GM11168 (cell line): ENCODE data around the gene LRIG1.

ENCODE experiments used
- in situ Hi-C: fragments of 300-500 bp; cut with MboI; formaldehyde crosslinking; loops from one replicate; pipeline ENCODE4 v1.12.0; 2022; ENCODE audit warnings: low sequenced_read_pairs; ENCODE audit not compliant: unreplicated experiment

LRIG1 gene, protein sequence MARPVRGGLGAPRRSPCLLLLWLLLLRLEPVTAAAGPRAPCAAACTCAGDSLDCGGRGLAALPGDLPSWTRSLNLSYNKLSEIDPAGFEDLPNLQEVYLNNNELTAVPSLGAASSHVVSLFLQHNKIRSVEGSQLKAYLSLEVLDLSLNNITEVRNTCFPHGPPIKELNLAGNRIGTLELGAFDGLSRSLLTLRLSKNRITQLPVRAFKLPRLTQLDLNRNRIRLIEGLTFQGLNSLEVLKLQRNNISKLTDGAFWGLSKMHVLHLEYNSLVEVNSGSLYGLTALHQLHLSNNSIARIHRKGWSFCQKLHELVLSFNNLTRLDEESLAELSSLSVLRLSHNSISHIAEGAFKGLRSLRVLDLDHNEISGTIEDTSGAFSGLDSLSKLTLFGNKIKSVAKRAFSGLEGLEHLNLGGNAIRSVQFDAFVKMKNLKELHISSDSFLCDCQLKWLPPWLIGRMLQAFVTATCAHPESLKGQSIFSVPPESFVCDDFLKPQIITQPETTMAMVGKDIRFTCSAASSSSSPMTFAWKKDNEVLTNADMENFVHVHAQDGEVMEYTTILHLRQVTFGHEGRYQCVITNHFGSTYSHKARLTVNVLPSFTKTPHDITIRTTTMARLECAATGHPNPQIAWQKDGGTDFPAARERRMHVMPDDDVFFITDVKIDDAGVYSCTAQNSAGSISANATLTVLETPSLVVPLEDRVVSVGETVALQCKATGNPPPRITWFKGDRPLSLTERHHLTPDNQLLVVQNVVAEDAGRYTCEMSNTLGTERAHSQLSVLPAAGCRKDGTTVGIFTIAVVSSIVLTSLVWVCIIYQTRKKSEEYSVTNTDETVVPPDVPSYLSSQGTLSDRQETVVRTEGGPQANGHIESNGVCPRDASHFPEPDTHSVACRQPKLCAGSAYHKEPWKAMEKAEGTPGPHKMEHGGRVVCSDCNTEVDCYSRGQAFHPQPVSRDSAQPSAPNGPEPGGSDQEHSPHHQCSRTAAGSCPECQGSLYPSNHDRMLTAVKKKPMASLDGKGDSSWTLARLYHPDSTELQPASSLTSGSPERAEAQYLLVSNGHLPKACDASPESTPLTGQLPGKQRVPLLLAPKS

DNA sequence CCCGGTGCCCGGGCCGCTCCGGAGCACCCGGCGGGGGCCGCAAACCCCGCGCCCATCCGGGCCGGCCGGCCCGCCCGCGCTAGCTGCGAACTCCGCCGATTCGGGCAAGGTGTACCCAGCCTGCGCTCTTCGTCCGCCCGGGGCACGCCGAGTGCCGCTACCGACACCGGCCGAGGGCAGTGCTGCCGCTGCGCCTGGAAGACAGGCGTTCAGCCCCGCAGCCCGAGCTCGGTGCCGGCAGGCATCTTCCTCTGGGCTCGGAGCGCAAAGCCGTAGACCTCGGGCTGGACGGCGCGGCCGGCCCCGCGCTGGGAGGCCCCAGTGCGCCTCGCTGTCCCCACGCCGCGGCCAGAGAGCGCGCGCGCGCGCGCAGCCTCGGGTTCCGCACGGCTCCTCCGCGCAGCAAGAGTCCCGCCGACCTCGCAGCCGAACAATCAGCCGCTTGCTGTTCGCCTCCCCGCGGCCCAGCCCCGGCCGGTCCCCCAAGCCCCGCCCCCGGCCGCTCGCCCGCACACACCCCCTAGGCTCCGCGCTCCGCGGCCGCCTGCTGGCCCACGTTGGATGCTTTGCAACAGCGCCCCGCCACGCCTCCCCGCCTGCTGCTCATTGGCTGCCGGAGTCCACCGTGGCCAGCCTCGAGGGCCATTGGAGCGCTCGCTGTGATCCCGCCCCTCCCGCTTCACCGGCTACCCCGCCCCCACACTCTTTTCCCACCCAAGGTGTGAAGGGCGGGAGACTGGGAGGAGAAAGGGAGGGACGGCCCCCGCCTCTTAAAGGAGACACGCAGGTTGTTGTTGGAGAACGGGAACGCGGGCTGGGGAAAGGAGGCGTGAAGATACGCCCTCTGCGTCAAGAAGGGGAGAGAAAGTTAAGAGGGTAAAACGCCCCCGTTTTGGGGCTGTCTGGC lies at the start of gene LRIG1:
Gene LRIG1 (minus strand): TSS at position 447 of the 907 bp plus-strand sequence. CDS start 615 bp downstream, outside the sequence.
- in situ Hi-C loops: no loop called here

DNA sequence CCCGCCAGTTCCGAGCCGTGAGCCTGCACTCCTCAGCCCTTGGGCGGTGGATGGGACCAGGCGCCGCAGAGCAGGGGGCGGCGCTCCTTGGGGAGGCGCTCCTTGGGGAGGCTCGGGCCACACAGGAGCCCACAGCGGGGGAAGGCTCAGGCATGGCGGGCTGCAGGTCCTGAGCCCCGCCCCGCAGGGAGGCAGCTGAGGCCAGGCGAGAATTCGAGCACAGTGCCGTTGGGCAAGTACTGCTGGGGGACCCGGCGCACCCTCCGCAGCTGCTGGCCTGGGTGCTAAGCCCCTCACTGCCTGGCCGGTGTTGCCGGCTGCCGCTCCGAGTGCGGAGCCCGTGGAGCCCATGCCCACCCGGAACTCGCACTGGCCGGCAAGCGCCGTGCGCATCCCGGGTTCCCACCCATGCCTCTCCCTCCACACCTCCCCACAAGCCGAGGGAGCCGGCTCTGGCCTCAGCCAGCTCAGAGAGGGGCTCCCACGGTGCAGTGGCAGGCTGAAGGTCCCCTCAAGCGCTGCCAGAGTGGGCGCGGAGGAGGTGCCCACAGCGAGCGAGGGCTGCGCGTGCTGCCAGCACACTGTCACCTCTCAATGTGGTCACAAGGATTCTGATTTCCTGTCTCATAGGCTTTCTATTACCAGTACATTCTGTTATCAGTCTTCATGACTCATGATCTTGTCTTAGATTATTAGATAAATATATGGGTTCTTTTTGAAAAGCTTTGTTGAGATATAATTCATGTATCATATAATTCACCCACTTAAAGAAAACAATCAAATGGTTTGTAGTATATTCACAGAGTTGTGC lies 44.0 kb upstream of the LRIG1 start:
- in situ Hi-C loops: no loop called here

DNA sequence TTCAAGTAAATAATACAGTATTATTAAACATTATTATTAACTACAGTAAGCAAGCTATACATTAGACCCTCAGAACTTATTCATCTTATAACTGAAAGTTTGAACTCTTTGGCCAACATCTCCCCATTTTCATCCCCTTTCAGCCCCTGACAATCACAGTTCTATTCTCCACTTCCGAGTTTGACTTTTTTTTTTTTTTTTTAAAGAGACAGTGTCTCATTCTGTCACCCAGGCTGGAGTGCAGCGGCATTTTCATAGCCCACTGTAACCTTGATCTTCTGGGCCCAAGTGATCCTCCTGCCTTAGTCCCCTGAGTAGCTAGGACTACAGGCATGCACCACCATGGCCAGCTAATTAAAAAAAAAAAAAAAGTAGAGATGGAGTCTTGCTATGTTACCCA lies 41.3 kb upstream of the LRIG1 start:
- in situ Hi-C loops: no loop called here

DNA sequence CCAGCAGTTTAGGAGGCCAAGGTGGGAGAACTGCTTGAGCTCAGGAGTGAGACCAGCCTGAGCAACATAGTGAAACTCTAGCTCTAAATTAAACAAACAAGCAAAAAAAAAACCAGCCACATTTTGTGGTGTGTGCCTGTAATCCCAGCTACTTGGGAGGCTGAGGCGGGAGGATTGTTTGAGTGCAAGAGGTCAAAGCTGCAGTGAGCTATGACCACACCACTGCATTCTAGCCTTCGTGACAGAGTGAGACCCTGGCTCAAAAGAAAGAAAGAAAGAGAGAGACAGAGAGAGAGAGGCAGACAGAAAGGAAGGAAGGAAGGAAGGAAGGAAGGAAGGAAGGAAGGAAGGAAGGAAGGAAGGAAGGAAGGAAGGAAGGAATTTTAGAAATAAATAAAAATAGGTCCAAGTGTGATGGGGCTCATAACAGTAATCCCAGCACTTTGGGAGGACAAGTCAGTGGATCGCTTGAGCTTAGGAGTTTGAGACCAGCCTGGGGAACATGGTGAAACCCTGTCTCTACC lies 38.7 kb upstream of the LRIG1 start:
- in situ Hi-C loops: no loop called here

DNA sequence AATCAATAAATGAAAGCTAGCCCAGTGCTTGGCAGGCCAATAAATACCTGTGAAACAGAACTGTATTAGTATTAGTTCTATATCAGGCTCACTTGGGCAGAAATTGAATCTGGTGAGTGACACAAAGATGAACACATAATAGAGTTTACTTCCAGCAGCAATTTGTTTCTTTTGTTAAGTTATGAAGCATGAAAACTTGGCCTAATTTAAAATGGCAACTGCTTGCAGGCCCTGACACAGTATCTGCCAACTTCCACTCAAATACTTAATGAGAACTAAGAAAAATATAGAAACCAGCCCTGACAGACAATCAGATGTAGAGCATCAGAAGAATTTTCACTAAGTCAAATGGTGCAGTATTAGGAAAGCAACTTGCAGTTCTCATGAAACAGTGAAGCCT lies 37.6 kb upstream of the LRIG1 start:
- in situ Hi-C loops: no loop called here

DNA sequence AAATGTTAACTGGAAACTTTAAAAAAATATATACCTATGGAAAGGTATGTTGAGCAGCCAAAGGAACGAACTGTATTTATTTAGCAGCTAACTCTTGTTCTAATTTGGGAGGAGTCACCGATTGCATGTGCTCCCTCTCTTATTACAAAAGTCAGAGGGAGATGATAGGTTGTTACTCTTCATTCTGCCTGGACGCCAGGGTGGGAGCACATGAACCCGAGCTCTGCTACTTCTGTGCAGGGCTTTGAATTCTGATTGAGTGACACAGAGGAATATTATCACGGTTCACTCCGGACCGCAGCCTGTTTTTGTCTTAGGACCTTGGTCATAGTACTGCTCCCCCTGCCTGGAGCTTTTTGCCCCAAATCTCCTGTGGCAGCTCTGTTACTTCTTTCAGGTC lies 36.9 kb upstream of the LRIG1 start:
- in situ Hi-C loops: no loop called here

DNA sequence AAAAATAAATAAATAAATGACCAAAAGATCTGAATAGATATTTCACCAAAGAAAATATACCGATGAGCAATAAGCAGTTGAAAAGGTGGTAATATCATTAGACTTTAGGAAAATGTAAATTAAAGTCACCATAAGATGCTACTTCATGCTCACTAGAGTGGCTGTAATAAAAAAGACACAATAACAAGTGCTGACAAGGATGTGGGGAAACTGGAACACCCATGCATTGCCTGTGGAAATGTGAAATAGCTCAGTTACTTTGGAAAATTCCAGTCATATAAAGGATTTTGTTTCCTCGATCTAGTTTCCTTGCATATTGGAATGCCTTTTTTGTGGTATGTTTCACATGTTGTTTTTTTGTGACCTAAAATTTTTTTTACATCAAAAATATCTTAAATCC lies 36.0 kb upstream of the LRIG1 start:
- in situ Hi-C loops: no loop called here

DNA sequence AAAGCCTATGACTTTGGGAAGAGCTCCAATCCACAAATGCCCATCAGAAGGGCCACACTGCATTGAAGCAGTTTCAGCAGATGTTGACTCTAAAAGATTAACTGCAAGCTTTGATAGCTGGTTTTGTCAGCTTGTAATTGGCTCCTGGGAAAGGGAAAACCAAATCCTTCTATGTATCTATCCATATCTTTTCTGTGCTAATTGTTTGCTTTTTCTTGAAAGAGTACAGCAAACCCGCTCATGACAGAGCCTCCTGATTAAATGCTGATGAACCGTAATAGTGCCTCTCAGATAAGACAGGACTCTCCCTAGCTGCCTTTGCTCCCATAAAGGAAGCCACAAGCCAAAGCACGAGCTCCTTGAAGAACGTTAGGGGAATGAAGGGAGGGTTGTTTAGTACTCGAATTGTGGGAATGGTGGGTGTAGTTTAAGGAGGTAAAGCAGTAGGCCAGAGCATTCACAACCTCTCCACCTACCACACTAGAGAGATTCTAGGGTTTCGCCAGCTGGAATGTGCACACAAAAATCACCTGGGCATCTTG lies 33.6 kb upstream of the LRIG1 start:
- in situ Hi-C loops: no loop called here

DNA sequence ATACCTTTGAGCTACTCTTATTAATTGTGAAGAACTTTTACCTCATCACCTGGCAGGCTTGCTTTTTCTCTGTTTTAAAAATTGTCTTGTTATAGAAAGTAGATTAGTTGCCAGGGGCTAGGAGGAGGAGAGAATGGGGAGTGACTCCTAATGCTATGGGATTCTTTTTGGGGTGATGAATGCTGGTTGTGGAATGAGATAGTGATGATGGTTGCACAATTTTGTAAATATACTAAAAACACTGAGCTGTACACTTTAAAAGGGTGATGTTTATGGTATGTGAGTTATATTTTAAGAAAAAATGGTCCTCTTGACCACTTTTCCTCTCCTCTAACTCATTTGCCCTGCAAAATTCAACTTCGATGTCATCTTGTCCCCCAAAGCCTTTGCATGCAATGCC lies 31.8 kb upstream of the LRIG1 start:
- in situ Hi-C loops: no loop called here

DNA sequence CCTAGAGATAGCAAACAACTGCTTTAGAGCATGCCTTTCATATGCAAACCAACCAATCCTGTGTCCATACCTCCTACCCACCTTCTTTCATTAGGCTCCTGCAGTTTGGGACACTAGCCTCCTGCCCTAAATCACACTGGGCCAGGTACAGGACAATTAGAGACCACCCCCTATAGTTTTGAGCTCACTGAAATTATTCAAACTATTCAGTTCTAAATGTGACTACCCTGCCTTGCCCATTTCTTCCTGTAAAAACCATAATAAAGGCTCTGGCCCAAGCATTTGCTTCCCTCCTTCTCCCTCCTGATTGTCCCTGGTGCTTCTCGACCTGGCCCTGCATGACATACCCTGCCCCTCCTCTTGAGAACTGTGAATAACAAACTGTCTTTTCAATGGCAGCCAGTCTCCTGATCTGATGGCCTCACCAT lies 31.4 kb upstream of the LRIG1 start:
- in situ Hi-C loops: no loop called here

DNA sequence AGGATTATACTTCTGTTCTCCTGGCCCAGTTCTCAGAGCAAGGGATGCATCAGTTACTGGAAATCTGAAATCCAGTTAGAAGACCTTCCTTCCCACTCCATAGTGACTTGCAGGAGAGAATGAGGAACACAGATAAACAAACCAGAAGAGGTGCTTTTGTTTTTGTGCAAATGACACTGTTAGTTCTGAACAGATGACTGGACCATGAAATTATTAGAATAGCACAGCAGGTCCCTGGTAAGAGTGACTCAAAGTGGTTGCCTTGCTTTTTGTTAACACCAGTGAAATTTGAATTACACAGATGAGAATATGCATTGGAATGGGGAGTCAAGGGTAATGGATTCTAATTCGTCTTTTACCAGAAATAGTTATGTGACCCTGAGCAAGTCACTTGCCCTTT lies 30.4 kb upstream of the LRIG1 start:
- in situ Hi-C loops: no loop called here

DNA sequence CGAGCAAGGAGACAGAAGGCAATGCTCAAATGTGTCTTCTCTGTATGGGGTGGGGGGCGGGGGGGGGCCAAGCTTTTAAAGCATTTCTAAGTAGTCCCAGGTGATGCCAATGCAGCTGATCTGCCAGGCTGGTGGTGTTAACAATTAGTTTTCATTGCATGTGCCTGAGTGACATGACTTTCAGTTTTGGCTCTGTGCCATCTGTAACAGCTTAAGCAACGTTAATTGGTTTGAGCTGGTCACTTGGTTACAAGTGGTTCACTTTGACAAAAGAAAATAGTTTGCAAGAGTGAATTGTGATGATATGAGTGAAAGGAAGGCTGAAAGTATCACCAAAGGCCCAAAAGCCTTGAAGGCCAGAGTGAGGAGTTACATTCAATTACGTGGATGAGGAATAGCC lies 26.4 kb upstream of the LRIG1 start:
- in situ Hi-C loops: no loop called here

DNA sequence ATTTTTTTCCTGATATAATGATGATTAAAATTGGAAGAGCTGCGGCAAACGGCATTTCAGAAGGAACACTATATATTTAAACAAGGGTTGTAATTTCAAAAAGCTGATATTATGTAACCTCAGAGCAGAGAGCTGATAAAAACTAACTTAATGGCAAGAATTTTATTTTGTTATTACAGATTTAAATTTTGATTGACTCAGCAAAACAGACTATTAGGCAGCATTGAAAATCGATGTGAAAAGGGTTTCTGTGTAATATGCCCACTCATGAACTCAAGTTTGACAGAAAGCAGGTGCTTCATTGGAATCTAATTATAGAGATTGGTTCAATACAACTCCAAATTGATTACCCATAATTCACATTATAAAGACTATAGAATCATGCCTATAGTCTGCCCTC lies 24.9 kb upstream of the LRIG1 start:
- in situ Hi-C loops: no loop called here

DNA sequence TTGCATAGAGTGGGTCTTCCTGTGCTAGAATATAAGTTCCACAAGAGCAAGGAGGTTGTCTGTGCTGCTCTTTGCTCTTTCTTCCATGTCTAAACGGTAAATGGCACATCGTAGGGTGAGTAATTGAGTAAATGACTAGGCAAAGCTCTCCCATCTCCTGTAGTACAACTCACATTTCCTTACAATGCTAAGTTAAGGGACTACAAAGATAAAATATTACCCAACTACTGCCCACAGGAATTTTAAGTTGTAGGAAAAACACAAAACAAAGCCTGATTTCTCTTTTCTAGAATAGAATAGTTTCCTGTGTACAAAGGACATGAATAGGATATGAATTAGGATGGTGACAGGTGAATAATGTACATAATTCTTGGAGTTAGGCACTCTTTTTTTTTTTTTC lies 19.9 kb upstream of the LRIG1 start:
- in situ Hi-C loops: no loop called here

DNA sequence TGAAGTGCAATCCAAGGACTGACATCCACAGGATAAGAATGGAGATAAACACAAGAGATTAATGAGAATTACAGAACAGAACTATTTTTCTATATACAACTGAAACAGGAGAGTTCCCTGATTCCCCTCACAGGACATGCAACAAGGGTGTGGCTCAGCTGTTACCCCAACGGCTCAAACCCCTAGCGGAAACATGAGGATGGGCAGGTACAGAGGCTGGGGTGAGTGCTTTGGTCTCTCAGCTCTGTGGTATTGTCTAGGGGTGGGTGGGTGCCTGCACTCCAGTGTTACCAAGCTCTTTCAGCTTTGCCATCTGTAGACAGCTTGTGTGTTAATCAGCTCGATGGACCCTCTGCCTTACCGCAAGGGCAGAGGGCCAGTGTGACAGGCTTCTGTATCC lies 17.8 kb upstream of the LRIG1 start:
- in situ Hi-C loops: no loop called here

DNA sequence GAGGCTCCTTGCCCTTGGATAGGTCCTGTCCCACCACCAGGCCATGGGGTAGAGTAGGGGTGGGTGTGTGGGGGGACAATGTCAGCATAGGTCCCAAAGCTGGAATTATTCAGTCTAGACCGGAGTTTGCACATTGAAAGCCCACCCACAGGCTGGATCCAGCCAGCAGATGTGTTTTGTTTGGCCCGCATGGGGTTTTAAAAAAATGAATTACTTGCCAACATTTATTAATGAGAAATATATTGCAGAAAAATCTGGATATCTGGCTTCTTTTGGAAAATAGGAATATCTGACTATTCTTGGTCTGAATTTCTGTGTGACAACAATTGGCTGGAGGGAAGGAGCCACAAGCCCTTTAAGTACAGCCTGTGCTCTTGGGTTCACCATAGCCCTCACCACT lies 17.3 kb upstream of the LRIG1 start:
- in situ Hi-C loops: no loop called here

DNA sequence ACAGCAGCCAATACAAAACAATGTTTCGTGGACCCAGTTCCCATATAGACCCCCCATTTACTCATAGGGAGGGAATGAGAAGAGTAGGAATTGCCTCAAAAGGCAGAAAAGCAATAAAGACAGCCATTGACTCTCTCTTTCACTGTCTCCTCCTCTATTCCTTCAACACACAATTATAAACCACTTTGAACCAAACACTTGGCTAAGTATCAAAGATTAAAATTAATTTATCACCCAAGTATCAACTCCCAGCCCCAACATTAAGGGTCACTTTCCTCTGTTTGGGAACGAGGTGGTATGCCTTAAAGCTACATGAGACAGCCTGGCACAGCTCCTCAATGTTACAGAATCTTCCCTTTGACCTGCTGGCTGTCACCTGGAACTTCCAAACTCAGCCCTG lies 16.4 kb upstream of the LRIG1 start:
- in situ Hi-C loops: no loop called here

DNA sequence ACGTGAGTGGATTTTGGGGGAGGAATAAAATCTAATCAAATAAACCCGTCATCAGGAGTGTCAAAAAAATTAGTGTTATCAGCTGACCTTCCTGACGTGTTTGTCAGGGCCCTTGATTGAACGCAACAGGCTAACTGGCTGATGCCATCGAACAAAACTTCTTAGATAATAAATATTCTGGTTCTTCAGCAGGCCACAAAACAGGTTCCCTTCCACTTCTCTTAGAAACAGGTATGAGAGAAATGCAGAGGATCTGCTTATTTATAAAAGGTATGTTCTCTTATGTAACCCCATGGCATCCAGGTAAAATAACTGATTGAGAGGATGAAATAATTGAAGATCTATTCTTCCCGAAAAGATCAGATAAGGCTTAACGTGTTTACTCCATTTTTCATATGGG lies 7.6 kb upstream of the LRIG1 start:
- in situ Hi-C loops: no loop called here
